ENCODE measurements around the gene ACOD1.

DNA sequence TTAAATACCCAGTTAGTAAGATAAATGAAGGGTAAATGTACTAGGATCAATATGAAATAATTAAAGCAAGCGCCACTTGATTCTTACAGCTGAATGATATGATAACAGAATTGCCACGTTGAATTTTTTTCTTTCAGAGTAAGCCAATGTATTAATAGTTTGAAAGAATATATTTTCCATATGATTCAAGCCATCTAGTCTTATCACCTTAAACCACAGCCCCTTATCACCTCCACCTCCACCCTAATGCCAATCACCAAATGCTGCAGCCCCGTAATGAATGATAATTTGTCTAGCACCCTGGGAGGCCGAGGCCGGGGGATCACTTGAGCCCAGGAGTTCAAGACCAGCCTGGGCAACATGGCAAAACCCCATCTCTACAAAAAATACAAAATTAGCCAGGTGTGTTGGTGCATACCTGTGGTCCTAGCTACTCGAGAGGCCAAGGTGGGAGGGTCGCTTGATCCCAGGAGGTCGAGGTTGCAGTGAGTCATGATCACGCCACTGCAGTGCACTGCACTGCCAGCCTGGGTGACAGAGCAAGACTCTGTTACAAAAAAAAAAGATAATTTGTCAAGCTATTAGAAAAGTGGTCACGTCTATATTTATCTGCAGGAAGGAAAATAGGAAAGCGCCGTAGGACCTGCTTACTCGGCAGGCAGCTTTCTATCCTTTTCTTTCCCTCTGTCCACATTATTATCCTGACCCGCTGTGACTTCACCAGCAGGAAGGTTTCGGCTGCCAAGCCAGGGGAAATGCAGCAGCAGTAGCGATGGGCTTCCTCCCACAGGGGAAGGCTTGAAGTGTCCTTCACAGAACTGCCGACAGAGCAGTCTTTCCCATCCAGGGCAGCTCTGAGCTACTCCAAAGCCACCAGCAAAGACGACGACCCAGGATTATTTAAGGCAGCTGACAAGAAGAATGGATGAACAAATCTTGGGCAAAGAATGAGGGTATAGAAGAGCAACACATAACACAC lies 23.8 kb downstream of the ACOD1 start:
- TF ChIP-seq, protein P1, sequence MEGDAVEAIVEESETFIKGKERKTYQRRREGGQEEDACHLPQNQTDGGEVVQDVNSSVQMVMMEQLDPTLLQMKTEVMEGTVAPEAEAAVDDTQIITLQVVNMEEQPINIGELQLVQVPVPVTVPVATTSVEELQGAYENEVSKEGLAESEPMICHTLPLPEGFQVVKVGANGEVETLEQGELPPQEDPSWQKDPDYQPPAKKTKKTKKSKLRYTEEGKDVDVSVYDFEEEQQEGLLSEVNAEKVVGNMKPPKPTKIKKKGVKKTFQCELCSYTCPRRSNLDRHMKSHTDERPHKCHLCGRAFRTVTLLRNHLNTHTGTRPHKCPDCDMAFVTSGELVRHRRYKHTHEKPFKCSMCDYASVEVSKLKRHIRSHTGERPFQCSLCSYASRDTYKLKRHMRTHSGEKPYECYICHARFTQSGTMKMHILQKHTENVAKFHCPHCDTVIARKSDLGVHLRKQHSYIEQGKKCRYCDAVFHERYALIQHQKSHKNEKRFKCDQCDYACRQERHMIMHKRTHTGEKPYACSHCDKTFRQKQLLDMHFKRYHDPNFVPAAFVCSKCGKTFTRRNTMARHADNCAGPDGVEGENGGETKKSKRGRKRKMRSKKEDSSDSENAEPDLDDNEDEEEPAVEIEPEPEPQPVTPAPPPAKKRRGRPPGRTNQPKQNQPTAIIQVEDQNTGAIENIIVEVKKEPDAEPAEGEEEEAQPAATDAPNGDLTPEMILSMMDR (IDR thresholded peaks at IDR 0.05) = no peak
- TF ChIP-seq POLR2A (IDR thresholded peaks at IDR 0.05) = no peak
